HCT116 (cell line): Measurements from ENCODE around the gene CRB1.

Source experiments
- CEBPB ChIP-seq: IDR thresholded peaks from 2 replicates; pipeline ENCODE4 v1.6.1; 2012; ENCODE audit warnings: low read depth
- EGR1 ChIP-seq: IDR thresholded peaks from 2 replicates; pipeline ENCODE4 v1.6.1; 2012; ENCODE audit warnings: low read depth
- ELF1 ChIP-seq: IDR thresholded peaks from 2 replicates; pipeline ENCODE4 v1.6.1; 2012; ENCODE audit warnings: low read depth, borderline replicate concordance
- EZH2phosphoT487 ChIP-seq: fragments of 200-600 bp; IDR thresholded peaks from 2 replicates; pipeline ENCODE4 v1.6.1; 2018; ENCODE audit warnings: antibody characterized with exemption, borderline replicate concordance
- JUND ChIP-seq: IDR thresholded peaks from 2 replicates; pipeline ENCODE4 v1.6.1; 2012
- POLR2A ChIP-seq: IDR thresholded peaks from 2 replicates; pipeline ENCODE4 v1.7.0; 2011; ENCODE audit warnings: borderline replicate concordance; ENCODE audit not compliant: insufficient read depth, insufficient read length; ENCODE audit errors: extremely low read depth
- SIN3A ChIP-seq: IDR thresholded peaks from 2 replicates; pipeline ENCODE4 v1.6.1; 2012; ENCODE audit warnings: low read depth
- TF ChIP-seq, protein P1 (sequence below), 3 experiments: fragments of 200-600 bp in 1 of 3; sonication (generic) in 1 of 3; IDR thresholded peaks in 2 of 3; conservative IDR thresholded peaks in 1 of 3; 2 replicates each; pipeline ENCODE4 v1.5.1; 2012 to 2017; ENCODE audit warnings: low read depth in 2 of 3, low read length in 2 of 3, antibody characterized with exemption in 1 of 3, borderline replicate concordance in 1 of 3, control low read depth in 1 of 3, mild to moderate bottlenecking in 1 of 3, mixed read lengths in 1 of 3, mixed run types in 1 of 3, moderate library complexity in 1 of 3; ENCODE audit not compliant: insufficient read depth in 1 of 3
- TF ChIP-seq, protein P2 (sequence below): IDR thresholded peaks from 2 replicates; pipeline ENCODE4 v1.6.1; 2012
- TF ChIP-seq, protein P3 (sequence below): IDR thresholded peaks from 2 replicates; pipeline ENCODE4 v1.6.1; 2012
- TF ChIP-seq, protein P4 (sequence below): IDR thresholded peaks from 2 replicates; pipeline ENCODE4 v1.6.1; 2012; ENCODE audit warnings: low read depth

DNA sequence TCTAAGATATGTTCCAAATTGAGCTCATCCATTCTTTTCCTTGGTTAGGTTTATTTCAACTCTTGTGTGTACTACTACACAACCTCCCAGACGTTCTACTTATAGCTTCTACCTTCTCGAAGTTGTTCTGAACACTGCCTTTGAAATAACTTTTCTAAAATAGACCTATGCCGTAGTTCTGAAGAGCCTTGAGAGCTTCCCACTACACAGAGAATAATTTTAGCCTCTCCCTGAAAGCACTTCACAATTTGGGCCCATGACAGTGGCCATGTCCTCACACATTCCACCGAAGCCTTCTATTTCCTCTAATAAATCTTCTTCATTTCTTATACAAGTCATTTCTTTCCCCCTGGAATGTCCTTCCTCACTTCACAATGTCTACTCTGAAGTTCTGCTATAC is 62.2 kb downstream of the CRB1 start:
- TF ChIP-seq, protein P1, sequence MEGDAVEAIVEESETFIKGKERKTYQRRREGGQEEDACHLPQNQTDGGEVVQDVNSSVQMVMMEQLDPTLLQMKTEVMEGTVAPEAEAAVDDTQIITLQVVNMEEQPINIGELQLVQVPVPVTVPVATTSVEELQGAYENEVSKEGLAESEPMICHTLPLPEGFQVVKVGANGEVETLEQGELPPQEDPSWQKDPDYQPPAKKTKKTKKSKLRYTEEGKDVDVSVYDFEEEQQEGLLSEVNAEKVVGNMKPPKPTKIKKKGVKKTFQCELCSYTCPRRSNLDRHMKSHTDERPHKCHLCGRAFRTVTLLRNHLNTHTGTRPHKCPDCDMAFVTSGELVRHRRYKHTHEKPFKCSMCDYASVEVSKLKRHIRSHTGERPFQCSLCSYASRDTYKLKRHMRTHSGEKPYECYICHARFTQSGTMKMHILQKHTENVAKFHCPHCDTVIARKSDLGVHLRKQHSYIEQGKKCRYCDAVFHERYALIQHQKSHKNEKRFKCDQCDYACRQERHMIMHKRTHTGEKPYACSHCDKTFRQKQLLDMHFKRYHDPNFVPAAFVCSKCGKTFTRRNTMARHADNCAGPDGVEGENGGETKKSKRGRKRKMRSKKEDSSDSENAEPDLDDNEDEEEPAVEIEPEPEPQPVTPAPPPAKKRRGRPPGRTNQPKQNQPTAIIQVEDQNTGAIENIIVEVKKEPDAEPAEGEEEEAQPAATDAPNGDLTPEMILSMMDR (IDR thresholded peaks at IDR 0.05 in 2 of 3, conservative IDR thresholded peaks at IDR 0.05 in 1 of 3; ENCODE audit: borderline replicate concordance in 1 of 3, insufficient read depth in 1 of 3, low read depth in 2 of 3, low read length in 2 of 3): no peak
- TF ChIP-seq POLR2A (no peak), EZH2phosphoT487 (no peak), ELF1 (no peak), JUND (no peak), SIN3A (no peak), EGR1 (no peak), CEBPB (no peak)
- TF ChIP-seq, protein P2, sequence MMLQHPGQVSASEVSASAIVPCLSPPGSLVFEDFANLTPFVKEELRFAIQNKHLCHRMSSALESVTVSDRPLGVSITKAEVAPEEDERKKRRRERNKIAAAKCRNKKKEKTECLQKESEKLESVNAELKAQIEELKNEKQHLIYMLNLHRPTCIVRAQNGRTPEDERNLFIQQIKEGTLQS: no peak
- TF ChIP-seq, protein P3, sequence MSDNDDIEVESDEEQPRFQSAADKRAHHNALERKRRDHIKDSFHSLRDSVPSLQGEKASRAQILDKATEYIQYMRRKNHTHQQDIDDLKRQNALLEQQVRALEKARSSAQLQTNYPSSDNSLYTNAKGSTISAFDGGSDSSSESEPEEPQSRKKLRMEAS: no peak
- TF ChIP-seq, protein P4, sequence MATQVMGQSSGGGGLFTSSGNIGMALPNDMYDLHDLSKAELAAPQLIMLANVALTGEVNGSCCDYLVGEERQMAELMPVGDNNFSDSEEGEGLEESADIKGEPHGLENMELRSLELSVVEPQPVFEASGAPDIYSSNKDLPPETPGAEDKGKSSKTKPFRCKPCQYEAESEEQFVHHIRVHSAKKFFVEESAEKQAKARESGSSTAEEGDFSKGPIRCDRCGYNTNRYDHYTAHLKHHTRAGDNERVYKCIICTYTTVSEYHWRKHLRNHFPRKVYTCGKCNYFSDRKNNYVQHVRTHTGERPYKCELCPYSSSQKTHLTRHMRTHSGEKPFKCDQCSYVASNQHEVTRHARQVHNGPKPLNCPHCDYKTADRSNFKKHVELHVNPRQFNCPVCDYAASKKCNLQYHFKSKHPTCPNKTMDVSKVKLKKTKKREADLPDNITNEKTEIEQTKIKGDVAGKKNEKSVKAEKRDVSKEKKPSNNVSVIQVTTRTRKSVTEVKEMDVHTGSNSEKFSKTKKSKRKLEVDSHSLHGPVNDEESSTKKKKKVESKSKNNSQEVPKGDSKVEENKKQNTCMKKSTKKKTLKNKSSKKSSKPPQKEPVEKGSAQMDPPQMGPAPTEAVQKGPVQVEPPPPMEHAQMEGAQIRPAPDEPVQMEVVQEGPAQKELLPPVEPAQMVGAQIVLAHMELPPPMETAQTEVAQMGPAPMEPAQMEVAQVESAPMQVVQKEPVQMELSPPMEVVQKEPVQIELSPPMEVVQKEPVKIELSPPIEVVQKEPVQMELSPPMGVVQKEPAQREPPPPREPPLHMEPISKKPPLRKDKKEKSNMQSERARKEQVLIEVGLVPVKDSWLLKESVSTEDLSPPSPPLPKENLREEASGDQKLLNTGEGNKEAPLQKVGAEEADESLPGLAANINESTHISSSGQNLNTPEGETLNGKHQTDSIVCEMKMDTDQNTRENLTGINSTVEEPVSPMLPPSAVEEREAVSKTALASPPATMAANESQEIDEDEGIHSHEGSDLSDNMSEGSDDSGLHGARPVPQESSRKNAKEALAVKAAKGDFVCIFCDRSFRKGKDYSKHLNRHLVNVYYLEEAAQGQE: no peak
